Measurements from ENCODE around the gene CLTA.

DNA sequence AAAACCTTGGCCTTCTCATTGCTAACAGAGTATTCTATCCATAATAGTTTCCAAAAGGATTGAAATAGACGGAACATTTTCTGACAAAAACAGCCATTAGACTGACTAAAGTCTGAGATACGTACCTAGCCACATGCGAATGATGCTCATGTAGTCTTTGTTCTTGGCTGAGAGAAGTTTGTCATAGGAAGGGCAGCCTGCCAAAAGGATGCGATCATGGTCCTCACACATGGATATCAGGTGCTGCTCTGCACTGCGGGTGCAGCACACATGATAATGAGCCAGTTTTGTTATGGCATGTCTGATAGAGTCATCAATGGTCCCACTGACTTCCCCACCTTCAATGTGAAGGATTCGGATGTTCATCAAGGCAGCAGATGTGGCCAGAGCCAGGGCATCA is 55.2 kb downstream of the CLTA start:
- TF ChIP-seq, protein P1, sequence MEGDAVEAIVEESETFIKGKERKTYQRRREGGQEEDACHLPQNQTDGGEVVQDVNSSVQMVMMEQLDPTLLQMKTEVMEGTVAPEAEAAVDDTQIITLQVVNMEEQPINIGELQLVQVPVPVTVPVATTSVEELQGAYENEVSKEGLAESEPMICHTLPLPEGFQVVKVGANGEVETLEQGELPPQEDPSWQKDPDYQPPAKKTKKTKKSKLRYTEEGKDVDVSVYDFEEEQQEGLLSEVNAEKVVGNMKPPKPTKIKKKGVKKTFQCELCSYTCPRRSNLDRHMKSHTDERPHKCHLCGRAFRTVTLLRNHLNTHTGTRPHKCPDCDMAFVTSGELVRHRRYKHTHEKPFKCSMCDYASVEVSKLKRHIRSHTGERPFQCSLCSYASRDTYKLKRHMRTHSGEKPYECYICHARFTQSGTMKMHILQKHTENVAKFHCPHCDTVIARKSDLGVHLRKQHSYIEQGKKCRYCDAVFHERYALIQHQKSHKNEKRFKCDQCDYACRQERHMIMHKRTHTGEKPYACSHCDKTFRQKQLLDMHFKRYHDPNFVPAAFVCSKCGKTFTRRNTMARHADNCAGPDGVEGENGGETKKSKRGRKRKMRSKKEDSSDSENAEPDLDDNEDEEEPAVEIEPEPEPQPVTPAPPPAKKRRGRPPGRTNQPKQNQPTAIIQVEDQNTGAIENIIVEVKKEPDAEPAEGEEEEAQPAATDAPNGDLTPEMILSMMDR (IDR thresholded peaks at IDR 0.05), result no peak
- no peak for TF ChIP-seq POLR2AphosphoS5 (IDR thresholded peaks at IDR 0.05)

Data from breast epithelium (tissue), 3 donors.